Measurements from ENCODE around the gene KCNQ1.

The KCNQ1 gene

GRCh38 chr11:2776351-2777061 lies 331.7 kb downstream of the KCNQ1 start:
- peak; percentile 56 for DNase-seq

GRCh38 chr11:2777386-2777785 lies 332.6 kb downstream of the KCNQ1 start:
- no peak for DNase-seq

GRCh38 chr11:2777871-2778629 lies 333.2 kb downstream of the KCNQ1 start:
- peak; percentile 56 for DNase-seq

GRCh38 chr11:2778630-2779498 lies 334.1 kb downstream of the KCNQ1 start:
- DNase-seq: peak; percentile 61

GRCh38 chr11:2779499-2779980 lies 334.7 kb downstream of the KCNQ1 start:
- peak; percentile 54 for DNase-seq

GRCh38 chr11:2779981-2780849 lies 335.4 kb downstream of the KCNQ1 start:
- peak; percentile 56 for DNase-seq

GRCh38 chr11:2780850-2781407 lies 336.1 kb downstream of the KCNQ1 start:
- peak; percentile 42 for DNase-seq

- no peak for DNase-seq
Measured at GRCh38 chr11:2781408-2782274, 336.8 kb downstream of the KCNQ1 start.

GRCh38 chr11:2782769-2783168 lies 338.0 kb downstream of the KCNQ1 start:
- DNase-seq: no peak

GRCh38 chr11:2783536-2784082 lies 338.8 kb downstream of the KCNQ1 start:
- DNase-seq: no peak

- no peak for DNase-seq
Measured at GRCh38 chr11:2787816-2788167, 343.0 kb downstream of the KCNQ1 start.

GRCh38 chr11:2788168-2789071 lies 343.6 kb downstream of the KCNQ1 start:
- DNase-seq: no peak

- peak; percentile 54 for DNase-seq
Measured at GRCh38 chr11:2789331-2789730, 344.5 kb downstream of the KCNQ1 start.

GRCh38 chr11:2789791-2790567 lies 345.2 kb downstream of the KCNQ1 start:
- peak; percentile 53 for DNase-seq

GRCh38 chr11:2790568-2790921 lies 345.7 kb downstream of the KCNQ1 start:
- DNase-seq: peak; percentile 34

GRCh38 chr11:2791139-2791520 lies 346.3 kb downstream of the KCNQ1 start:
- DNase-seq: peak; percentile 46

- DNase-seq: peak; percentile 68
Measured at GRCh38 chr11:2791521-2792380, 346.9 kb downstream of the KCNQ1 start.
